Measurements from ENCODE around the gene FBL. TPM values are rescaled to one million over a fixed set of nuclear protein-coding genes. Genes with fewer than 3 reads are reported as not detected.
A peak's percentile ranks its signal among the peaks of the same experiment; 100 is the strongest.
"Not testable (repeated sequence)": the region's sequence is repeated elsewhere in the genome, so short reads cannot be mapped to it uniquely, and the experiment has no call there.

FBL gene
- total RNA-seq (2014; rRNA removed; shearing (Covaris generic)) = 188 and 191 TPM in 2 replicates
- polyA plus RNA-seq (2015; cell fraction: cytosol; rRNA removed) = 207 and 291 TPM in 2 replicates
- polyA plus RNA-seq (2015; cell fraction: nucleus; rRNA removed) = 51.7 and 52.7 TPM in 2 replicates

DNA sequence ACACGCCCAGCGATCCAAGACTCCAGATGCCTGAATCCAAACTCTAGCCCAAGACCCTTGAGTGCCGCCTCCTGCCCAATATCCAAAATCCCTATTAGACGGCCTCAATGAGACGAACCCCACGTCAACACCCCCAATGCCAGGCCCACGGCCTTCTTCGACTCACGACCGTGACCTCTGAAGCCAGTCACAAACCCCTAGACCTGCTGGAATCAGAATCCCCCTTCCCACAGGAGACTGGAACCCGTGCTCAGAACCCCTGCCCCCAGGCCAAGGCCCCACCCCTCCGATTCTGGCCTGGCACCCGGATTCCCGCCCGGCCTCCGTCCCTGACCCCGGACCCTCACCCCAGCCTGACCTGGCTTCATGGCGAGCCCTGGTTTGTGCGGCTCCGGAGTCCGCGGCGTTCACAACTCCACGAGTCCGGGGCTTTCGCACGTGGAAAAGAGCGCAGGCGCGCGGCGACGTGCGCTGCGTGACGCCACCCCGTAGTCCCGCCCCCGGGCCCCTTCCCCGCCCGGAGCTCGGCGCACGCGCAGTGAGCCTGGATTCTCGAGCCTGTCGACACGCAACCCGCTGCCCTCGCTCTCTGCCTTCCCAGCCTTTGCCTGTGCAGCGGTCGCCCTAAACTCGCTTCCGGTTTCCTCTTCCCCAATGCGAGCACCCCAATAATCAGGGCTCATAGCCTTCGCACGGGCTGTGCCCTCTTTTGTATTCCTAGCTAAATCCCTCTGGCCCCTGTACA is at the start of gene FBL:
Gene FBL, minus strand, starts transcription at position 447 of the 745 bp plus-strand sequence. Its CDS starts 79 bp downstream, at position 368.
- peak; percentile 89 for DNase-seq (ENCODE audit: low read depth, low spot score)
- in situ Hi-C loops (cut with HindIII; ENCODE audit: low pct_unique_long_range_greater_than_20kb, low sequenced_read_pairs) = no loop called here

DNA sequence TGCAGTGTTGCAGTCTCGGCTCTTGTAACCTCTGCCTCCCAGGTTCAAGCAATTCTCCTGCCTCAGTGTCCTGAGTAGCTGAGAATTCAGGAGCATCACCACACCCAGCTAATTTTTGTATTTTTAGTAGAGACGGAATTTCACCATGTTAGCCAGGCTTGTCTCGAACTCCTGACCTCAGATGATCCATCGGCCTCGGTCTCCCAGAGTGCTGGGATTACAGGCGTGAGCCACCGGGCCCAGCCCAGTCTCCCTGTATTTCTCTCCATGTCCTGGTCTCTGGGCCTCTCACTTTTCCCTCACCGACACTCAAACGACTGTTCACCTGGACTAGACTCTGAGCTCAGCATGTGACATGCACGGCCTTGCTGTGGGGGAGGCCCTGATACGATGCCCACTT is 48.9 kb upstream of the FBL start:
- in situ Hi-C loops (cut with HindIII; ENCODE audit: low pct_unique_long_range_greater_than_20kb, low sequenced_read_pairs); DNase-seq (ENCODE audit: low read depth, low spot score): not testable (repeated sequence)

GRCh38 chr19:39894236-39894606 is 48.0 kb upstream of the FBL start:
- in situ Hi-C loops (cut with HindIII; ENCODE audit: low pct_unique_long_range_greater_than_20kb, low sequenced_read_pairs); DNase-seq (ENCODE audit: low read depth, low spot score): not testable (repeated sequence)

- in situ Hi-C loops (cut with HindIII; ENCODE audit: low pct_unique_long_range_greater_than_20kb, low sequenced_read_pairs); DNase-seq (ENCODE audit: low read depth, low spot score): not testable (repeated sequence)
Measured at GRCh38 chr19:39893366-39894235, 47.4 kb upstream of the FBL start.

GRCh38 chr19:39892506-39892902 is 46.3 kb upstream of the FBL start:
- DNase-seq (ENCODE audit: low read depth, low spot score); in situ Hi-C loops (cut with HindIII; ENCODE audit: low pct_unique_long_range_greater_than_20kb, low sequenced_read_pairs): not testable (repeated sequence)

DNA sequence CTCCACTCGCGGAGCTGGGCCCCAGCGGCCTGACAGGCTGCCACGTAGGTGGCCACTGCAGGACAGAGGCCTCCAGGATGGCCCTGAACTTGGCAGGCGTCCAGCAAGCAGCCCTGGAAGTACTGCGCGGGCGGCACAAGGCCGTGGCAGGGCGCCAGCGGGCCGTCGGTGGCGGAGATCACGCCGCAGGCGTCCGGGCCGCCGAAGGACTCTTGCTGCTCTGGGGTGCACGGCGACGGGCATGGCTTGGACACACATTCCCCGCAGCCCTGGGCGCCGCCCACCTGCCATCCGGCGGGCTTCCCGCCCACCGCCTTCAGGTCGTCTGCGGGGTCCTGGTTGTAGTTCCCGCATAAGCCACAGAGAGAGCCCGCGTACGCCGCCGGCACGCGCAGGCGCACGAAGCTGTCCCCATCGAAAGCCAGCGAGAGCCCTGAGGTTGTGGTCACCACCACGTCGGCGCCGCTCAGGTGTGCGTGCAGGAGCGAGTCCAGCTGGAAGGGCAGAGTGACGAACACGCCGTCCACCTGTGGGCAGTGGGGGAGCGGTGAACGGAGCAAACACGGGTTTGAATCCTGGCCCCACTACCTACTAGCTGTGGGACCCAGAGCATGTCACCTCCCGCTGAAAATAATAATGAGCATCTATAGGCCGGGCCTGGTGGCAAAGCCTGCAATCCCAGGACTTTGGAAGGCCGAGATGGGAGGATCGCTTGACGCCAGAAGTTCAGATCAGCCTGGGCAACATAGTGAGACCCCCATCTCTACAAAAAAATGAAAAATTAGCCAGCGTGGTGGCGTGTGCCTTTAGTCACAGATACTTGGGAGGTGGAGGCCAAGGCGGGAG is 45.7 kb upstream of the FBL start:
- in situ Hi-C loops (cut with HindIII; ENCODE audit: low pct_unique_long_range_greater_than_20kb, low sequenced_read_pairs); DNase-seq (ENCODE audit: low read depth, low spot score): not testable (repeated sequence)

DNA sequence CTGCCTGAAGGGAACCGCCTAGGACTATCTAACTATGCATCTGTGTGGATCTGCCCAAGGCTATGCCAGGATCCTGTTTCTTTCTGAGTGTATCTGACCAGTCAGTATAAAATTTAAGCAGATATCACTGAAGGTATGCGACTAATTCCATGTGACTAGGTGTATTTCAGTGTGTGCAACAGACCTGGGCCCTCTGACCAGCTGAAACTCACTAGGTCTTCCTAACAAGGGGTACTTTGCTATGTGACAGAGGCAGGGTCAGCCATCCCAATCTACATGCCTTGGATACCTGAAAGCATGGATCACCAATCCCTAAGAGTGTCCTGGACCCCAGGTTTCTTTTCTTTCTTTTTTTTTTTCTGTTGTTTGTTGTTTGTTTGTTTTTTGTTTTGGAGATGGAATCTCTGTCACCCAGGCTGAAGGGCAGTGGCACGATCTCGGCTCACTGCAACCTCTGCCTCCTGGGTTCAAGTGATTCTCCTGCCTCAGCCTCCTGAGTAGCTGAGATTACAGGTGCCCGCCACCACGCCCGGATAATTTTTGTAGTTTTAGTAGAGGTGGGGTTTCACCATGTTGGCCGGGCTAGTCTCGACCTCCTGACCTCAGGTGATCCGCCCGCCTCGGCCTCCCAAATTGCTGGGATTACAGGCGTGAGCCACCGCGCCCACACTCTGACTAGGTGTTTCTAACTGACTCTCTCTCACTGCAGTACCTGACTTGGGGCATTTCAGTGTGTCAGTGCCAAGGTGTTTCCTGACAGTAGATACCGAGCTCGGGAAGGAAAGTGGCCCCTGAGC is 44.8 kb upstream of the FBL start:
- in situ Hi-C loops (cut with HindIII; ENCODE audit: low pct_unique_long_range_greater_than_20kb, low sequenced_read_pairs) = no loop called here
- DNase-seq (ENCODE audit: low read depth, low spot score) = no peak

DNA sequence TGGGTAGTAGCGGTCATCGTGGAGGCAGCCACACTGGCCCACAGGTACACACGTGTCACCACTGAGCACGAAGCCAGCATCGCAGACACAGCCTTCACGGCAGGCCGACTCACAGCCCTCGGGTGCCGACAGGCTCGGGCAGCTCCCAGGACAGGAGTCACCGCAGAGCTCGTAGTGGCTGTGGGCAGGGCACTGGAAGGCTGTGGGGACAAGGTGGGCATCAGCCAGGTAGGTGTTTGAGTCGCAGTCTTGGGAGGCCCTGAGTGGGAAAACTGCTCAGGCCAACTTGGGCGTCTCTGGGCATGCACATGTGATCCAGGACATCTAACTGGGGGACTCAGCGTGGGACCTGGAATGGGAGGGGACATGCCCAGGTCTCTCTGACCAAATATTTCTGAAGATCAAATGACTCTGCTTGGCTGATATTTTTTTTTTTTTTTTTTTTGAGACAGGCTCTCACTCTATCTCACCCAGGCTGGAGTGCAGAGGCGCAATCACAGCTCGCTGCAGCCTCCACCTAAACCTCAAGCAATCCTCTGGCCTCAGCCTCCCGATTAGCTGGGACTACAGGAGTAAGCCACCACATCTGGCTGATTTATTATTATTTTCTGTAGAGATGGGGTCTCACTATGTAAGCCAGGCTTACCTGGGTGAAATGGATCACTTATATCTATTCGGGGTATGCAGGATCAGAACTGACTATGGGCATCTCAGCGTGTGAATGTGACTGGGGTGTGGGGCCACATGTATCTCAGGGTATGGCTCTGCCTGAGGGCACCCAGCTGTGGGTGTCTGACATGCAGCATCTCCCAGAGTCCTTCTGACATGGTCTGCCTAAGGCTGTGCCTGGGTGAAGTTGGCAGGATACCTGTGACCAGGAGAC is 43.9 kb upstream of the FBL start:
- in situ Hi-C loops (cut with HindIII; ENCODE audit: low pct_unique_long_range_greater_than_20kb, low sequenced_read_pairs); DNase-seq (ENCODE audit: low read depth, low spot score): not testable (repeated sequence)

DNA sequence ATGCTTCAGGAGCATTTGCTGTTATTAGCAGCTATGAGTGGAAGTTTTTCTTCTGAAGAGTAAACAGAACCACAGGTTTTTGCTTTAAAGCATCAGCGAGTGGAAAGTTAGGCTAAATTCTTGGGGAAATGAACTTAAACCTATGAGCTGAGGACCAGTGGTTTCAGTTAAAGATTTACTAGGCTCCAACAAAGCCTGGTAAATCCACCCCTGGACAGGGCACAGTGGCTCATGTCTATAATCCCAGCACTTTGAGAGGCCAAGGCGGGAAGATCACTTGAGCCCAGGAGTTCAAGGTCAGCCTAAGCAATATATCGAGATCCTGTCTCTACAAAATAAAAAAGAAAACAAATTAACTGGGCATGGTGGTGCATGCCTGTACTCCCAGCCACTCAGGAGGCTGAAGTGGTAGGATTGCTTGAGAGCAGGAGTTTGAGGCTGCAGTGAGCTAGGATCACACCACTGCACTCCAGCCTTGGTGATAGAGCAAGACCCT is 41.3 kb upstream of the FBL start:
- DNase-seq (ENCODE audit: low read depth, low spot score); in situ Hi-C loops (cut with HindIII; ENCODE audit: low pct_unique_long_range_greater_than_20kb, low sequenced_read_pairs): not testable (repeated sequence)

DNA sequence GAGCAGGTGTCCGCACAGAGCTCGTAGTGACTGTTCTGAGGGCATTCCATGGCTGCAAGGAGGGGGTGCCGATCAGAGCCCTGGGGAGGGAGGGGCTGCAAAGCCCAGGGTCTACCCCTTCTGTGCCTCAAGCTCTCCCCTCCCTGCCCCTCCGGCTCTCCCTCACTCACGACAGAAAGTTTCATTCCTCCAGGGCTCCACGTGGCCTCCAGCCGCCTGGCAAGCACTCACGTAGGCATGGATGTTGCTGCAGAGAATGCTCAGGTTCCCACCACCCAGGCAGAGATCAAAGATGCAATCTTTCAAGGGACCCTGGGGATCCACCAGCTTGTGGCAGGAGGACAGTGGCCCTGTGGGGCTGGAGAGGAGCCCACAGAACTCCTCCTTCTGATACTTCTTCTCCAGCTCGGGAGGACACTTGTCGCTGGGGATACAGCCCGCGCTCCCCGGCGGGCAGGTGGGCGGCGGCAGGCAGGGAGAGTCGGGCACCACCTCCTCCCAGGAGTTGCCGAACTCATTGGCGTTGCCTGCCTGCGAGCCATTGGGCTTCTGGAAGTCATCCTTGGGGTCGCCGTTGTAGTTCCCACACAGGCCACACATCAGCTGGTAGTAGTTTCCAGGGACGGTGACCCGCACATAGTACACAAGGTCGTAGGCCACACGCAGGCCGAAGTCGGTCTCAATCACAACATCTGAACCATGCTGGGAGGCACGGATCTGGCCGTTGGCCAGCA is 39.8 kb upstream of the FBL start:
- in situ Hi-C loops (cut with HindIII; ENCODE audit: low pct_unique_long_range_greater_than_20kb, low sequenced_read_pairs); DNase-seq (ENCODE audit: low read depth, low spot score): not testable (repeated sequence)

DNA sequence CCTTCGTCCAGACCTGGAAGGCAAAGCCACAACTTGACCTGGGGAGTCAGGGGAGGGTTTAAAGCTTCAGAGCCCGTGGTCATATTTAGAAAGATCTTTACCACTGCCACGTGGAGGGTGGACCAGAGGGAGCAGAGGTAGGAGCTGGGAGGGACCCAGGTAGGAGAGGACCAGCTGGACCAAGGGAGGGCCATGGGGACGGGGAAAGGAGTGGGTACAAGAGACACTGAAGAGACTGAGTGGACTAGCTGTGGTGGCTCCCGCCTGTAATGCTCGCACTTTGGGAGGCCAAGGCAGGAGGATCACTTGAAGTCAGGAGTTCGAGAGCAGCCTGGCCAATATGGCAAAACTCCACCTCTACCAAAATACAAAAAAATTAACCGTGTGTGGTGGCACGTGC is 38.5 kb upstream of the FBL start:
- in situ Hi-C loops (cut with HindIII; ENCODE audit: low pct_unique_long_range_greater_than_20kb, low sequenced_read_pairs); DNase-seq (ENCODE audit: low read depth, low spot score): not testable (repeated sequence)

DNA sequence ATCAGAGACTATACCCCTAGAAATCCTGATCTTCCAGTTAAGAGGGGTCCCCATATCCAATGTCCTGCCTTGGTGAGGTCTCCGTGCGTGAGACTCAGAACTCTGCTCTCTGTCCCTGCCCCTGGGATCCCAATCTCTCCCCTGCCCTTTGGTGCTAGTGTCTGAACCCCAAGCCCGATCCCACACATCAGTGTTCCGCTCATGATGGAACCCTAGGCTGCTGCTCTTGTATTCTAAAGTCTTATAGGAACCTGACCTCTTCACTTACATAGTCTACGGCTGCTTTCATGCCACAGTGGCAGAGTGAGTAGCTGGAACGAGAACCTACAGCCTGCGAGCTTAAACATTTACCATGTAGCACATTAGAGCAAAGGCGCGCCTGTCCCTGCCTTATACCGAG is 36.5 kb upstream of the FBL start:
- DNase-seq (ENCODE audit: low read depth, low spot score); in situ Hi-C loops (cut with HindIII; ENCODE audit: low pct_unique_long_range_greater_than_20kb, low sequenced_read_pairs): not testable (repeated sequence)

- in situ Hi-C loops (cut with HindIII; ENCODE audit: low pct_unique_long_range_greater_than_20kb, low sequenced_read_pairs) = not testable (repeated sequence)
Measured at GRCh38 chr19:39881495-39882110, 35.4 kb upstream of the FBL start.

DNA sequence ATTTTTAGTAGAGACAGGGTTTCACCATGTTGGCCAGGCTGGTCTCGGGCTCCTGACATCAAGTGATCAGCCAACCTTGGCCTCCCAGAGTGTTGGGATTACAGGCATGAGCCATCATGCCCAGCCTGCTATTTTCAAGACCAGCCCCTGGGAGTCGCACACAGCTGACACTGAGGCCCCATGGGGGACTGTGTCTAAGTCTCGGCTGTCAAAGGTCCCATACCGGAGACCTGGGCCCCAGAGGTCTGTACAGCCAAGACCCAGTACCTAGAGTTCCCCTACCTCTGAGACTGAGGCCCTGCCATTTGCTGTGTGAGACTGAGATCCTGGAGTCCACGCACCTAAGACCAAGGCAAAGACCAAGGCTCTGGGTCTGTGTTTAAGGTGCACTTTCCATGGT is 34.1 kb upstream of the FBL start:
- DNase-seq (ENCODE audit: low read depth, low spot score); in situ Hi-C loops (cut with HindIII; ENCODE audit: low pct_unique_long_range_greater_than_20kb, low sequenced_read_pairs): not testable (repeated sequence)

More at GRCh38 chr19:39881495-39882110, 35.4 kb upstream of the FBL start:
- DNase-seq (ENCODE audit: low read depth, low spot score) = peak; percentile 70

- DNase-seq (ENCODE audit: low read depth, low spot score); in situ Hi-C loops (cut with HindIII; ENCODE audit: low pct_unique_long_range_greater_than_20kb, low sequenced_read_pairs): not testable (repeated sequence)
Measured at GRCh38 chr19:39879796-39880195, 33.6 kb upstream of the FBL start.
